Liver (tissue), 9 donors: ENCODE data around the gene PLTP. TPM values are rescaled to one million over a fixed set of nuclear protein-coding genes. Genes with fewer than 3 reads are reported as not detected.

Experiments used
- DNase-seq: peaks from one replicate; pipeline ENCODE4 v3.0.0-alpha.2; 2017; ENCODE audit warnings: low spot score
- H3K27ac ChIP-seq, 2 donors: one replicate each; pipeline ENCODE4 v1.7.0; 2013; ENCODE audit warnings: inconsistent platforms in 2 of 2, low read length in 2 of 2, control low read depth in 1 of 2, low read depth in 1 of 2, mild to moderate bottlenecking in 1 of 2
- H3K27me3 ChIP-seq, 4 donors: one replicate each; pipeline versions ENCODE4 v1.6.1 to v1.7.0; 2013; ENCODE audit warnings: low read length in 3 of 4, inconsistent platforms in 1 of 4, mild to moderate bottlenecking in 1 of 4, moderate library complexity in 1 of 4; ENCODE audit not compliant: control insufficient read depth in 4 of 4, insufficient read depth in 4 of 4
- H3K36me3 ChIP-seq, 4 donors: one replicate each; pipeline versions ENCODE4 v1.6.1 to v1.7.0; 2013; ENCODE audit warnings: low read length in 3 of 4, mild to moderate bottlenecking in 3 of 4, low read depth in 1 of 4, moderate library complexity in 1 of 4; ENCODE audit not compliant: control insufficient read depth in 4 of 4, insufficient read depth in 3 of 4
- H3K4me1 ChIP-seq, 4 donors: one replicate each; pipeline versions ENCODE4 v1.6.1 to v1.7.0; 2013; ENCODE audit warnings: low read length in 3 of 4, mild to moderate bottlenecking in 3 of 4, moderate library complexity in 1 of 4; ENCODE audit not compliant: control insufficient read depth in 4 of 4, insufficient read depth in 4 of 4
- H3K4me3 ChIP-seq, 3 donors: one replicate each; pipeline versions ENCODE4 v1.6.1 to v1.7.0; 2013; ENCODE audit warnings: low read length in 3 of 3, control low read depth in 1 of 3, low read depth in 1 of 3, mild to moderate bottlenecking in 1 of 3
- H3K9ac ChIP-seq, 2 donors: one replicate each; pipeline ENCODE4 v1.7.0; 2013; ENCODE audit warnings: low read length in 2 of 2, mild to moderate bottlenecking in 2 of 2, moderate library complexity in 2 of 2, control low read depth in 1 of 2, low read depth in 1 of 2
- H3K9me3 ChIP-seq, 4 donors: one replicate each; pipeline versions ENCODE4 v1.6.1 to v1.7.0; 2013; ENCODE audit warnings: low read length in 3 of 4; ENCODE audit not compliant: control insufficient read depth in 4 of 4
- ATF3 ChIP-seq: IDR thresholded peaks from 2 replicates; pipeline ENCODE4 v1.6.1; 2016; ENCODE audit warnings: antibody characterized with exemption
- EGR1 ChIP-seq, 2 donors: IDR thresholded peaks; 2 replicates each; pipeline ENCODE4 v1.6.1; 2016 to 2018; ENCODE audit warnings: antibody characterized with exemption in 2 of 2, low read depth in 2 of 2
- FOXA1 ChIP-seq: IDR thresholded peaks from 2 replicates; pipeline ENCODE4 v1.6.1; 2016; ENCODE audit warnings: antibody characterized with exemption
- FOXA2 ChIP-seq: IDR thresholded peaks from 2 replicates; pipeline ENCODE4 v1.6.1; 2016; ENCODE audit warnings: antibody characterized with exemption
- GABPA ChIP-seq, 2 donors: IDR thresholded peaks in 1 of 2; conservative IDR thresholded peaks in 1 of 2; 2 replicates each; pipeline ENCODE4 v1.6.1; 2016; ENCODE audit warnings: antibody characterized with exemption in 2 of 2, mild to moderate bottlenecking in 1 of 2, moderate library complexity in 1 of 2
- HNF4A ChIP-seq, 2 donors: conservative IDR thresholded peaks; 2 replicates each; pipeline ENCODE4 v1.6.1; 2016; ENCODE audit warnings: antibody characterized with exemption in 2 of 2, mild to moderate bottlenecking in 2 of 2
- HNF4G ChIP-seq: IDR thresholded peaks from 2 replicates; pipeline ENCODE4 v1.6.1; 2016; ENCODE audit warnings: antibody characterized with exemption
- JUND ChIP-seq, 2 donors: IDR thresholded peaks; 2 replicates each; pipeline ENCODE4 v1.6.1; 2016; ENCODE audit warnings: antibody characterized with exemption in 2 of 2
- MAX ChIP-seq: IDR thresholded peaks from 2 replicates; pipeline ENCODE4 v1.6.1; 2016; ENCODE audit warnings: antibody characterized with exemption
- NR2F2 ChIP-seq: IDR thresholded peaks from 2 replicates; pipeline ENCODE4 v1.6.1; 2016; ENCODE audit warnings: antibody characterized with exemption
- RAD21 ChIP-seq, 2 donors: IDR thresholded peaks; 2 replicates each; pipeline ENCODE4 v1.6.1; 2016; ENCODE audit warnings: antibody characterized with exemption in 2 of 2, mild to moderate bottlenecking in 2 of 2
- RXRA ChIP-seq, 2 donors: IDR thresholded peaks; 2 replicates each; pipeline ENCODE4 v1.6.1; 2017 to 2018; ENCODE audit warnings: antibody characterized with exemption in 2 of 2, mild to moderate bottlenecking in 1 of 2
- SP1 ChIP-seq: IDR thresholded peaks from 2 replicates; pipeline ENCODE4 v1.6.1; 2018; ENCODE audit warnings: antibody characterized with exemption, mild to moderate bottlenecking
- TAF1 ChIP-seq: conservative IDR thresholded peaks from 2 replicates; pipeline ENCODE4 v1.6.1; 2016; ENCODE audit warnings: antibody characterized with exemption, mild to moderate bottlenecking
- YY1 ChIP-seq: IDR thresholded peaks from 2 replicates; pipeline ENCODE4 v1.6.1; 2016; ENCODE audit warnings: antibody characterized with exemption, mild to moderate bottlenecking
- WGBS: extraction: QIAGEN DNeasy Blood & Tissue Kit; methylation state at CpG from one replicate; pipeline ENCODE4 v1.1.7; 2013; 5-methylcytosine and 5-hydroxymethylcytosine counted together
- polyA plus RNA-seq, 2 donors: library from polyadenylated mRNA; stranded (reverse) in 1 of 2; unstranded in 1 of 2; fragments of 200-250 nt in 1 of 2; fragments of >200 nt in 1 of 2; fragmentation: Nextera tagmentation in 1 of 2; extraction: Ambion mirVana in 1 of 2; gene quantifications; one replicate each; pipeline versions ENCODE4 v1.2.1 to v1.2.3, GENCODE V29; 2013 to 2015
- total RNA-seq, 2 donors: library from RNA; depleted of rRNA; stranded (reverse); fragments of >200 nt; gene quantifications; one replicate each; pipeline ENCODE4 v1.2.3, GENCODE V29; 2014
- TF ChIP-seq, protein P1 (sequence below): fragments of 150-350 bp; IDR thresholded peaks from 2 replicates; pipeline ENCODE4 v1.5.1; 2017; ENCODE audit warnings: improper control_type of control experiment, low read depth, low read length; ENCODE audit not compliant: missing input control
- TF ChIP-seq, protein P2 (sequence below): IDR thresholded peaks from 2 replicates; pipeline ENCODE4 v1.6.1; 2016; ENCODE audit warnings: antibody characterized with exemption, mild to moderate bottlenecking
- TF ChIP-seq, protein P3 (sequence below): IDR thresholded peaks from 2 replicates; pipeline ENCODE4 v1.6.1; 2016; ENCODE audit warnings: antibody characterized with exemption
- donor health status: healthy.
- donor health status: healthy.
- donor health status: healthy.
- donor health status: healthy.
- donor health status: healthy.

Gene PLTP
- total and polyA plus RNA-seq, 4 donors, result 22.5 to 69.5 (median 60.7) TPM

DNA sequence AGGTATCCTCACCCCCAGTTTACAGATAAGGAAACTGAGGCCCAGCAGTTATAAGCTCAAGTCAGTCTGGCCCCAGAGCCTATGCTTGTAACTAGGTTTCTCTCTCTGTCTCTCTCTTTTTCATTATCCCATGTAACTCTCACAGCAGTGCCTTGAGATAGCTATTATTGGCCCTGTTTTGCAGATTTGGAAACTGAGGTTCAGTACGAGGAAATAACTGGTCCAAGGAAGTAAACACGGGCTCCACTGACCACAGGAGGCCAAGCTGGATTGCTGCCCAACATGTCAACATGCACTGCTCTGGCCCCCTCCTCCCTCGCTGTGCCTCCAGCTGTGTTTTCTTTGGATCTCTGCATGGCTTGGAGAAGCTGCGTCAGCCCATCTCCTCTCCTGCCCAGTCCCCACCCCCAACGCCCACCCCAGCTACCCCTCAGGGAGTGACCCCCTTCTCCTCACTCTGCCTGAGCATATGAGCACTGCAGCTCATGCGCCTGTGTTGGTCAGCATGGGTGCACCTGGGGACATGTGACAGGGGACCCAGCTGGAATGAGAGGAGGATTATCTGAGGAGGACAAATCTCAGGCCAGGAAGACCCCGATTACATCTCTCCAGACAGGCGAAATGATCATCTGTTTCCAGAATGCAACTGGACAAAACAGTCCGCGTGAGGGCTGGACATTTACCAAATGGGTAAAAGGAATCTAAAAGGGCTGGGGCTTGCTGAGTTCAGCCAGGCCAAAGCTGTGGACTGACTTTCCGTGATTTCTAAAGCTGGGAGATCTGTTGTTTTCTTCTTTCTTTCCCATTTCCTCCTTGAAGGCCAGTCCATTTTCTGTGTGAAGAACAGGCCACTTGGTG, 7.8 kb upstream of the PLTP start:
- no peaks in the 10 kb centered on the region for H3K36me3 ChIP-seq
- DNase-seq, result peak; percentile 53
- no peak overlapping the region for H3K4me3 ChIP-seq
- H3K4me1 ChIP-seq, result peaks cover under 1 to 23% (median 7%) of the 10 kb centered on the region in 4 donors
- WGBS, result 33% methylated on average over 11 of the region's 11 CpGs
- no peaks in the 10 kb centered on the region for H3K27me3 ChIP-seq
- peak overlapping the region in 1 of 2 donors; percentile 44 for H3K9ac ChIP-seq
- no peaks in the 10 kb centered on the region for H3K9me3 ChIP-seq
- no peak for TF ChIP-seq TAF1
- no peak for TF ChIP-seq GABPA (IDR thresholded peaks at IDR 0.05 in 1 of 2, conservative IDR thresholded peaks at IDR 0.05 in 1 of 2)
- TF ChIP-seq JUND (IDR thresholded peaks at IDR 0.05), result no peak
- no peak for TF ChIP-seq SP1
- TF ChIP-seq EGR1 (IDR thresholded peaks at IDR 0.05; ENCODE audit: low read depth in 2 of 2), result no peak
- TF ChIP-seq HNF4G, result no peak
- TF ChIP-seq RXRA (IDR thresholded peaks at IDR 0.05), result no peak
- TF ChIP-seq YY1, result no peak
- TF ChIP-seq, protein P1, sequence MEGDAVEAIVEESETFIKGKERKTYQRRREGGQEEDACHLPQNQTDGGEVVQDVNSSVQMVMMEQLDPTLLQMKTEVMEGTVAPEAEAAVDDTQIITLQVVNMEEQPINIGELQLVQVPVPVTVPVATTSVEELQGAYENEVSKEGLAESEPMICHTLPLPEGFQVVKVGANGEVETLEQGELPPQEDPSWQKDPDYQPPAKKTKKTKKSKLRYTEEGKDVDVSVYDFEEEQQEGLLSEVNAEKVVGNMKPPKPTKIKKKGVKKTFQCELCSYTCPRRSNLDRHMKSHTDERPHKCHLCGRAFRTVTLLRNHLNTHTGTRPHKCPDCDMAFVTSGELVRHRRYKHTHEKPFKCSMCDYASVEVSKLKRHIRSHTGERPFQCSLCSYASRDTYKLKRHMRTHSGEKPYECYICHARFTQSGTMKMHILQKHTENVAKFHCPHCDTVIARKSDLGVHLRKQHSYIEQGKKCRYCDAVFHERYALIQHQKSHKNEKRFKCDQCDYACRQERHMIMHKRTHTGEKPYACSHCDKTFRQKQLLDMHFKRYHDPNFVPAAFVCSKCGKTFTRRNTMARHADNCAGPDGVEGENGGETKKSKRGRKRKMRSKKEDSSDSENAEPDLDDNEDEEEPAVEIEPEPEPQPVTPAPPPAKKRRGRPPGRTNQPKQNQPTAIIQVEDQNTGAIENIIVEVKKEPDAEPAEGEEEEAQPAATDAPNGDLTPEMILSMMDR, result no peak
- no peak for TF ChIP-seq HNF4A (conservative IDR thresholded peaks at IDR 0.05)
- TF ChIP-seq, protein P2, sequence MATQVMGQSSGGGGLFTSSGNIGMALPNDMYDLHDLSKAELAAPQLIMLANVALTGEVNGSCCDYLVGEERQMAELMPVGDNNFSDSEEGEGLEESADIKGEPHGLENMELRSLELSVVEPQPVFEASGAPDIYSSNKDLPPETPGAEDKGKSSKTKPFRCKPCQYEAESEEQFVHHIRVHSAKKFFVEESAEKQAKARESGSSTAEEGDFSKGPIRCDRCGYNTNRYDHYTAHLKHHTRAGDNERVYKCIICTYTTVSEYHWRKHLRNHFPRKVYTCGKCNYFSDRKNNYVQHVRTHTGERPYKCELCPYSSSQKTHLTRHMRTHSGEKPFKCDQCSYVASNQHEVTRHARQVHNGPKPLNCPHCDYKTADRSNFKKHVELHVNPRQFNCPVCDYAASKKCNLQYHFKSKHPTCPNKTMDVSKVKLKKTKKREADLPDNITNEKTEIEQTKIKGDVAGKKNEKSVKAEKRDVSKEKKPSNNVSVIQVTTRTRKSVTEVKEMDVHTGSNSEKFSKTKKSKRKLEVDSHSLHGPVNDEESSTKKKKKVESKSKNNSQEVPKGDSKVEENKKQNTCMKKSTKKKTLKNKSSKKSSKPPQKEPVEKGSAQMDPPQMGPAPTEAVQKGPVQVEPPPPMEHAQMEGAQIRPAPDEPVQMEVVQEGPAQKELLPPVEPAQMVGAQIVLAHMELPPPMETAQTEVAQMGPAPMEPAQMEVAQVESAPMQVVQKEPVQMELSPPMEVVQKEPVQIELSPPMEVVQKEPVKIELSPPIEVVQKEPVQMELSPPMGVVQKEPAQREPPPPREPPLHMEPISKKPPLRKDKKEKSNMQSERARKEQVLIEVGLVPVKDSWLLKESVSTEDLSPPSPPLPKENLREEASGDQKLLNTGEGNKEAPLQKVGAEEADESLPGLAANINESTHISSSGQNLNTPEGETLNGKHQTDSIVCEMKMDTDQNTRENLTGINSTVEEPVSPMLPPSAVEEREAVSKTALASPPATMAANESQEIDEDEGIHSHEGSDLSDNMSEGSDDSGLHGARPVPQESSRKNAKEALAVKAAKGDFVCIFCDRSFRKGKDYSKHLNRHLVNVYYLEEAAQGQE, result no peak
- TF ChIP-seq FOXA1, result no peak
- TF ChIP-seq RAD21 (IDR thresholded peaks at IDR 0.05), result no peak
- no peak for TF ChIP-seq ATF3
- TF ChIP-seq, protein P3, sequence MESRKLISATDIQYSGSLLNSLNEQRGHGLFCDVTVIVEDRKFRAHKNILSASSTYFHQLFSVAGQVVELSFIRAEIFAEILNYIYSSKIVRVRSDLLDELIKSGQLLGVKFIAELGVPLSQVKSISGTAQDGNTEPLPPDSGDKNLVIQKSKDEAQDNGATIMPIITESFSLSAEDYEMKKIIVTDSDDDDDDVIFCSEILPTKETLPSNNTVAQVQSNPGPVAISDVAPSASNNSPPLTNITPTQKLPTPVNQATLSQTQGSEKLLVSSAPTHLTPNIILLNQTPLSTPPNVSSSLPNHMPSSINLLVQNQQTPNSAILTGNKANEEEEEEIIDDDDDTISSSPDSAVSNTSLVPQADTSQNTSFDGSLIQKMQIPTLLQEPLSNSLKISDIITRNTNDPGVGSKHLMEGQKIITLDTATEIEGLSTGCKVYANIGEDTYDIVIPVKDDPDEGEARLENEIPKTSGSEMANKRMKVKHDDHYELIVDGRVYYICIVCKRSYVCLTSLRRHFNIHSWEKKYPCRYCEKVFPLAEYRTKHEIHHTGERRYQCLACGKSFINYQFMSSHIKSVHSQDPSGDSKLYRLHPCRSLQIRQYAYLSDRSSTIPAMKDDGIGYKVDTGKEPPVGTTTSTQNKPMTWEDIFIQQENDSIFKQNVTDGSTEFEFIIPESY, result no peak
- no peak for TF ChIP-seq MAX
- no peak for TF ChIP-seq FOXA2
- TF ChIP-seq NR2F2, result no peak
- peak overlapping the region; percentile 47 to 58 for H3K27ac ChIP-seq
